Caco-2 (cell line): ENCODE measurements around the gene OR3A3. TPM values are rescaled to one million over a fixed set of nuclear protein-coding genes. Genes with fewer than 3 reads are reported as not detected.
"Not testable (repeated sequence)": the region's sequence is repeated elsewhere in the genome, so short reads cannot be mapped to it uniquely, and the experiment has no call there.

Source experiments
- BruUV-seq: library from RNA; stranded (reverse); fragments of 400-500 nt; replicated peaks from 2 replicates; lab custom pipeline; 2021; lab: Mats Ljungman, UMichigan
- CTCF ChIA-PET: fragments of 300-600 bp; sonication (Branson Sonifier 250); formaldehyde crosslinking; loops from one replicate; lab custom pipeline; 2022; ENCODE audit warnings: antibody characterized with exemption; lab: Charles Lee
- POLR2A ChIA-PET: fragments of 300-600 bp; sonication (Branson Sonifier 250); formaldehyde crosslinking; loops from one replicate; lab custom pipeline; 2022; ENCODE audit warnings: antibody characterized with exemption; lab: Charles Lee
- DNase-seq, 2 experiments: peaks; one replicate each; pipeline versions ENCODE4 v3.0.0 to v3.0.0-alpha.2; 2020 to 2022
- H3K27me3 ChIP-seq: replicated peaks from 2 replicates; pipeline ENCODE4 v1.6.0; 2011; ENCODE audit warnings: low read length; ENCODE audit not compliant: control insufficient read depth, insufficient read depth
- H3K36me3 ChIP-seq: 2 replicates; pipeline ENCODE4 v1.5.1; 2011; ENCODE audit warnings: low read length; ENCODE audit not compliant: control insufficient read depth, insufficient read depth
- H3K4me1 ChIP-seq: fragments of 250-450 bp; sonication (Bioruptor Pico); 2 replicates; pipeline ENCODE4 v1.5.1; 2020; ENCODE audit warnings: mild to moderate bottlenecking
- H3K4me3 ChIP-seq: 2 replicates; pipeline ENCODE4 v1.5.1; 2011; ENCODE audit warnings: low read depth, mild to moderate bottlenecking, control low read depth, low read length
- H3K9me3 ChIP-seq: fragments of 250-450 bp; sonication (Bioruptor Pico); 2 replicates; pipeline ENCODE4 v1.5.1; 2020; ENCODE audit warnings: mild to moderate bottlenecking, moderate library complexity
- H3K27ac Mint-ChIP-seq: one replicate; pipeline ENCODE4 v1.8.0; 2022; ENCODE audit warnings: mixed read lengths; ENCODE audit not compliant: unreplicated experiment
- H3K27me3 Mint-ChIP-seq: one replicate; pipeline ENCODE4 v1.8.0; 2022; ENCODE audit warnings: mixed read lengths; ENCODE audit not compliant: insufficient read depth, unreplicated experiment
- H3K36me3 Mint-ChIP-seq: one replicate; pipeline ENCODE4 v1.8.0; 2022; ENCODE audit warnings: mild to moderate bottlenecking, mixed read lengths; ENCODE audit not compliant: insufficient read depth, unreplicated experiment
- H3K4me1 Mint-ChIP-seq: one replicate; pipeline ENCODE4 v1.8.0; 2022; ENCODE audit warnings: low read depth, mixed read lengths; ENCODE audit not compliant: unreplicated experiment
- H3K4me3 Mint-ChIP-seq: one replicate; pipeline ENCODE4 v1.8.0; 2022; ENCODE audit warnings: mild to moderate bottlenecking, moderate library complexity, mixed read lengths; ENCODE audit not compliant: unreplicated experiment
- H3K9me3 Mint-ChIP-seq: one replicate; pipeline ENCODE4 v1.8.0; 2022; ENCODE audit warnings: mixed read lengths; ENCODE audit not compliant: unreplicated experiment
- CTCF ChIP-seq, 2 experiments: fragments of 200-600 bp in 1 of 2; IDR thresholded peaks; 1 replicate in 1 of 2; 2 replicates in 1 of 2; pipeline versions ENCODE4 v1.5.1 to v1.8.0; 2011 to 2022; ENCODE audit warnings: antibody characterized with exemption in 1 of 2, control low read depth in 1 of 2, inconsistent platforms in 1 of 2, low read depth in 1 of 2, low read length in 1 of 2, mild to moderate bottlenecking in 1 of 2, moderate library complexity in 1 of 2; ENCODE audit not compliant: insufficient read depth in 1 of 2, severe bottlenecking in 1 of 2, unreplicated experiment in 1 of 2
- intact Hi-C: fragments of 100-400 bp; cut with micrococcal nuclease; formaldehyde crosslinking; loops from one replicate; pipeline ENCODE4 v1.10.0; 2022; ENCODE audit not compliant: unreplicated experiment
- total RNA-seq: library from RNA; stranded (reverse); gene quantifications from 2 replicates; pipeline ENCODE4 v1.2.3, GENCODE V29; 2022

The OR3A3 gene
- total RNA-seq, 1 experiment from 2014 or later, result not detected

DNA sequence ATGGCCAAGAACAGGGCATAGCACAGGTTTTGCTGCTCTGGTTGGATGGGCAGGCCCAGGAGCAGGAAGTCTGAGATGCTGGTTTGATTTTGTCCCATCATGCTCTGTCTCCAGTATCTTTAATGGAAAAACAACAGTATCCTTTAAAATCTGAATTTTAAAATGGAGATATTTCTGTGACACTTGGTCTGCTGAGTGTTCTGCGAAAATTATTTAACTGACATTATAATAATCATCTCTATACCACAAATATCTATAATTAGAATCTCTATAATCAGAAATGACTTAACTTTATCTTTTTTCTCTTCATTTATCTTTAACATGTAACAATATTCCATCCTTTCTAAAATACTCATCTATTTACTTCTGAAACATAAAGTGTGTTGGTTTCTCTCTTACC lies 12.9 kb upstream of the OR3A3 start, which contains the start of gene OR1E1:
OR1E1 (minus strand) TSS at position 101 of the 400 bp plus-strand sequence; CDS start at position 101, 0 bp downstream.
- Mint-ChIP-seq H3K9me3 (peaks cover 10% of the 10 kb centered on the region), H3K4me3 (no peak within 1 kb of the TSS), H3K27ac (no peak within 1 kb of the TSS), H3K4me1 (no peaks in the 10 kb centered on the region), H3K36me3 (no peaks in the 10 kb centered on the region), H3K27me3 (peaks cover 19% of the 10 kb centered on the region)
- no peak for TF ChIP-seq CTCF (IDR thresholded peaks at IDR 0.05; ENCODE audit: insufficient read depth in 1 of 2, low read depth in 1 of 2, low read length in 1 of 2, severe bottlenecking in 1 of 2, unreplicated experiment in 1 of 2)
- CTCF ChIA-PET, result no interaction called here
- H3K9me3 ChIP-seq, result no peaks in the 10 kb centered on the region
- H3K27me3 ChIP-seq, result no peaks in the 10 kb centered on the region
- no peaks in the 10 kb centered on the region for H3K4me1 ChIP-seq
- no peak for DNase-seq
- no TSS peak for BruUV-seq
- intact Hi-C loops, result no loop called here
- POLR2A ChIA-PET, result no interaction called here
- no peaks in the 10 kb centered on the region for H3K36me3 ChIP-seq
- no peak within 1 kb of the TSS for H3K4me3 ChIP-seq

GRCh38 chr17:3400055-3400454 lies 11.1 kb upstream of the OR3A3 start:
- no peak for DNase-seq
- ChIA-PET POLR2A (no interaction called here), CTCF (no interaction called here)
- BruUV-seq, result no TSS peak
- peaks cover 10% of the 10 kb centered on the region for H3K9me3 Mint-ChIP-seq
- H3K4me3 Mint-ChIP-seq, result no peak overlapping the region
- no peaks in the 10 kb centered on the region for H3K27me3 ChIP-seq
- no peak overlapping the region for H3K27ac Mint-ChIP-seq
- no peak overlapping the region for H3K4me3 ChIP-seq
- TF ChIP-seq CTCF (IDR thresholded peaks at IDR 0.05; ENCODE audit: insufficient read depth in 1 of 2, low read depth in 1 of 2, low read length in 1 of 2, severe bottlenecking in 1 of 2, unreplicated experiment in 1 of 2), result no peak
- H3K4me1 Mint-ChIP-seq, result no peaks in the 10 kb centered on the region
- no peaks in the 10 kb centered on the region for H3K9me3 ChIP-seq
- H3K36me3 ChIP-seq, result no peaks in the 10 kb centered on the region
- H3K27me3 Mint-ChIP-seq, result peaks cover 15% of the 10 kb centered on the region
- no peaks in the 10 kb centered on the region for H3K4me1 ChIP-seq
- intact Hi-C loops, result no loop called here
- H3K36me3 Mint-ChIP-seq, result no peaks in the 10 kb centered on the region

DNA sequence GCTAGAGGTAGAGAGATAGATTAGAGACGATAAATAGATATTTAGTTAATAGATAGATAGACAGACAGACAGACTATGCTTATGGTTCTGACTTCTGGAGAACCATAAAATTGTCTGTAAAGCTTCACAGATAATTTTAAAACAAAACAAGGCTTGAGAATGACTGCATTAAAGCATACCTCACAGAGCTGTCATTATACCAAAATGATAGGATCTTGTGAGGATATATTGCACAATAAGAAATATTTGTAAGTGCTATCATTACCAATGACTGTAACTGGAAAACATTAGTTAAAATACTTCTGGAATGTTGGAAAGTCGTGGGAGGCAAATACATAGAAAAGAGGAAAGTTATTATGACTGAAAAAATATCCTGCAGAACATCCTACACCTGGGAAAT lies 9.4 kb upstream of the OR3A3 start:
- Histone ChIP-seq H3K9me3 (no peaks in the 10 kb centered on the region; the same call in 1 of the 2 replicates), H3K27me3 (no peaks in the 10 kb centered on the region), H3K36me3 (no peaks in the 10 kb centered on the region), H3K4me3 (no peak overlapping the region), H3K4me1 (no peaks in the 10 kb centered on the region)
- no peak for DNase-seq
- Mint-ChIP-seq H3K36me3 (no peaks in the 10 kb centered on the region), H3K9me3 (peaks cover 17% of the 10 kb centered on the region), H3K4me3 (no peak overlapping the region), H3K27me3 (peaks cover 18% of the 10 kb centered on the region), H3K27ac (no peak overlapping the region), H3K4me1 (no peaks in the 10 kb centered on the region)
- no peak for TF ChIP-seq CTCF (IDR thresholded peaks at IDR 0.05; ENCODE audit: insufficient read depth in 1 of 2, low read depth in 1 of 2, low read length in 1 of 2, severe bottlenecking in 1 of 2, unreplicated experiment in 1 of 2)
- POLR2A ChIA-PET, result no interaction called here
- intact Hi-C loops, result no loop called here
- no TSS peak for BruUV-seq
- CTCF ChIA-PET, result no interaction called here

DNA sequence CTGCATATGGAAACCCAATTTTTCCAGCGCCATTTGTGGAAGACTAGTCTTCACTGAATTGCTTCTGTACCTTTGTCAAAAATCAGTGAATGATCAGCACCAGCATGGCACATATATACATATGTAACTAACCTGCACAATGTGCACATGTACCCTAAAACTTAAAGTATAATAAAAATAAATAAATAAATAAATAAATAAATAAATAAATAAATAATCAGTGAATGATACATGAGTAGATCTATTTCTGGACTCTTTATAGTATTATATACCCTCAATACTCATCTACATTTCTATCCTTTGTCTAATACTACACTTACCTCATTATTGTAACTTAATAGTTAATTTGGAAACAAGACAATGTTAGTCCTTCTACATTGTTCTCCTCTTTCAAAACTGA lies 7.3 kb upstream of the OR3A3 start:
- intact Hi-C loops, H3K36me3 Mint-ChIP-seq: not testable (repeated sequence)

GRCh38 chr17:3412216-3412615 lies 1.0 kb downstream of the OR3A3 start:
- H3K27me3 Mint-ChIP-seq, H3K9me3 ChIP-seq, DNase-seq, intact Hi-C loops, H3K36me3 ChIP-seq, POLR2A ChIA-PET, H3K4me1 Mint-ChIP-seq, H3K4me3 ChIP-seq, BruUV-seq, H3K4me3 Mint-ChIP-seq, H3K27me3 ChIP-seq, H3K36me3 Mint-ChIP-seq, H3K4me1 ChIP-seq, H3K27ac Mint-ChIP-seq, CTCF ChIA-PET: not testable (repeated sequence)
- H3K9me3 Mint-ChIP-seq, result peaks cover 13% of the 10 kb centered on the region

More for the DNA sequence above, 7.3 kb upstream of the OR3A3 start:
- H3K4me3 ChIP-seq, H3K27me3 ChIP-seq, H3K36me3 ChIP-seq, H3K9me3 ChIP-seq, POLR2A ChIA-PET, H3K4me1 Mint-ChIP-seq, H3K4me3 Mint-ChIP-seq, H3K27ac Mint-ChIP-seq, H3K4me1 ChIP-seq, DNase-seq, BruUV-seq, CTCF ChIA-PET: not testable (repeated sequence)
- Mint-ChIP-seq H3K9me3 (peaks cover 34% of the 10 kb centered on the region), H3K27me3 (peaks cover 15% of the 10 kb centered on the region)
